ENCODE measurements around the gene ACYP2.

The ACYP2 gene

DNA sequence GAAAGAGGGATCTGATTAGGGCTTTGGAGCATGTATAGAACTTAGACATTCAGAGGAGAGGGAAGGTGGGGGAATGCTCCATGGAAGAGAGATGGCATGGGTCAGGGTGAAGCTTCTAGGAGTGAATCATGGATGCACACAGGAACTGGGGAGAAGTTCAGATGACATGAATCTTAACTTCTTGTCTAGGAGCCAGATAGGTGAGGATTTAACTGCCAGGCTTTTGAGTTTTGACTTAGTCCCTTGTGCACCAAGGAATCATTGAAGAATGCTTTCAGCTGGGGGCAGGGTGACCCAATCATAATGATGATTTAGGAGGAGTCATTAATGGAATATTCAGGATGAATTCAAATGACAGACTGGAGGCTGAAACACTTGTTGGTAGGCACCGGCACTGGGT is 48.7 kb downstream of the ACYP2 start:
- ATAC-seq, result no peak
- TF ChIP-seq, protein P1, sequence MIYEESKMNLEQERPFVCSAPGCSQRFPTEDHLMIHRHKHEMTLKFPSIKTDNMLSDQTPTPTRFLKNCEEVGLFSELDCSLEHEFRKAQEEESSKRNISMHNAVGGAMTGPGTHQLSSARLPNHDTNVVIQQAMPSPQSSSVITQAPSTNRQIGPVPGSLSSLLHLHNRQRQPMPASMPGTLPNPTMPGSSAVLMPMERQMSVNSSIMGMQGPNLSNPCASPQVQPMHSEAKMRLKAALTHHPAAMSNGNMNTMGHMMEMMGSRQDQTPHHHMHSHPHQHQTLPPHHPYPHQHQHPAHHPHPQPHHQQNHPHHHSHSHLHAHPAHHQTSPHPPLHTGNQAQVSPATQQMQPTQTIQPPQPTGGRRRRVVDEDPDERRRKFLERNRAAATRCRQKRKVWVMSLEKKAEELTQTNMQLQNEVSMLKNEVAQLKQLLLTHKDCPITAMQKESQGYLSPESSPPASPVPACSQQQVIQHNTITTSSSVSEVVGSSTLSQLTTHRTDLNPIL (CRISPR knock-in tag; IDR thresholded peaks at IDR 0.05; ENCODE audit: low read depth), result no peak
- no peak for TF ChIP-seq TCF4 (CRISPR knock-in tag; IDR thresholded peaks at IDR 0.05; ENCODE audit: borderline replicate concordance)

DNA sequence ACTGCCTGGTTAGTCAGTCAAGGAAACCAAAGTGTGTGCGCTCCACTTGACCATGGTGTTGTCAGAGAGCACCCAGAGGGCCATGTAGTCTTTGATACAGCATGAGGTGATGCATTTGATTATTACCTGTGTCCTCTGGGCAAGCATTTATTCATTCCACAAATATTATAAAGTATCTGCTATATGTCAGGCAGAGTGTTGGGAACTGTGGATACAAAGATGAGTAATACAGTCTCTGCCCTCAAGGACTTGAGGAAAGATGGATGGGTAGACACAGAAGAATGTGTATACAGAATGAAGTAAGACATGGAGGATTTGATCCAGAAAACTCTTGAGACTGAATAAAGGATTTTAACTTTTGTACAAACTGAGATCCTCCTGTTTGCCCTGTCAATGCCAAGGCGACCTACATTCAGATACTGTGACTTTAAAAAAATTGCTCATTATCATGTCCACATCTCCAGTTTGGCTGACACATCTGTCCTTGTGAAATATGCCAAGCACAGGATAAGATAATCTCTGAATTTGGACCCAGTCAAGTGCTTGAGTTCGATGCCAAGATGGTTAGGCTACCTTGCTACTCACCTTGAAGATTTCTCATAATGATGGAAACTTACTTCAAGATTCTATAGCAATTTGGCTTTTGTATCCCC is 50.8 kb downstream of the ACYP2 start:
- ATAC-seq, result no peak
- TF ChIP-seq RARB (CRISPR knock-in tag; IDR thresholded peaks at IDR 0.05) (no peak), ZNF565 (CRISPR knock-in tag; conservative IDR thresholded peaks at IDR 0.05; ENCODE audit: low read depth) (no peak), ZC3H10 (CRISPR knock-in tag; IDR thresholded peaks at IDR 0.05) (no peak), SNAI2 (CRISPR knock-in tag; IDR thresholded peaks at IDR 0.05) (no peak), PPARA (CRISPR knock-in tag; IDR thresholded peaks at IDR 0.05; ENCODE audit: borderline replicate concordance) (no peak), GLIS3 (CRISPR knock-in tag; IDR thresholded peaks at IDR 0.05) (no peak), ZFP30 (CRISPR knock-in tag; IDR thresholded peaks at IDR 0.05) (no peak), CSDC2 (CRISPR knock-in tag; IDR thresholded peaks at IDR 0.05) (no peak), TCF4 (CRISPR knock-in tag; IDR thresholded peaks at IDR 0.05; ENCODE audit: borderline replicate concordance) (no peak), ESRRG (CRISPR knock-in tag; IDR thresholded peaks at IDR 0.05) (no peak), ISL1 (CRISPR knock-in tag; IDR thresholded peaks at IDR 0.05) (no peak), TOX (CRISPR knock-in tag; IDR thresholded peaks at IDR 0.05; ENCODE audit: borderline replicate concordance) (no peak), ARNTL (CRISPR knock-in tag; IDR thresholded peaks at IDR 0.05; ENCODE audit: borderline replicate concordance, low read depth) (no peak), ZFP3 (CRISPR knock-in tag; IDR thresholded peaks at IDR 0.05) (no peak), ZNF8 (CRISPR knock-in tag; IDR thresholded peaks at IDR 0.05) (no peak)
- TF ChIP-seq, protein P2, sequence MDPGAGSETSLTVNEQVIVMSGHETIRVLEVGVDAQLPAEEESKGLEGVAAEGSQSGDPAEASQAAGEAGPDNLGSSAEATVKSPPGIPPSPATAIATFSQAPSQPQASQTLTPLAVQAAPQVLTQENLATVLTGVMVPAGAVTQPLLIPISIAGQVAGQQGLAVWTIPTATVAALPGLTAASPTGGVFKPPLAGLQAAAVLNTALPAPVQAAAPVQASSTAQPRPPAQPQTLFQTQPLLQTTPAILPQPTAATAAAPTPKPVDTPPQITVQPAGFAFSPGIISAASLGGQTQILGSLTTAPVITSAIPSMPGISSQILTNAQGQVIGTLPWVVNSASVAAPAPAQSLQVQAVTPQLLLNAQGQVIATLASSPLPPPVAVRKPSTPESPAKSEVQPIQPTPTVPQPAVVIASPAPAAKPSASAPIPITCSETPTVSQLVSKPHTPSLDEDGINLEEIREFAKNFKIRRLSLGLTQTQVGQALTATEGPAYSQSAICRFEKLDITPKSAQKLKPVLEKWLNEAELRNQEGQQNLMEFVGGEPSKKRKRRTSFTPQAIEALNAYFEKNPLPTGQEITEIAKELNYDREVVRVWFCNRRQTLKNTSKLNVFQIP (CRISPR knock-in tag; IDR thresholded peaks at IDR 0.05; ENCODE audit: borderline replicate concordance, low read depth), result no peak
- TF ChIP-seq, protein P3, sequence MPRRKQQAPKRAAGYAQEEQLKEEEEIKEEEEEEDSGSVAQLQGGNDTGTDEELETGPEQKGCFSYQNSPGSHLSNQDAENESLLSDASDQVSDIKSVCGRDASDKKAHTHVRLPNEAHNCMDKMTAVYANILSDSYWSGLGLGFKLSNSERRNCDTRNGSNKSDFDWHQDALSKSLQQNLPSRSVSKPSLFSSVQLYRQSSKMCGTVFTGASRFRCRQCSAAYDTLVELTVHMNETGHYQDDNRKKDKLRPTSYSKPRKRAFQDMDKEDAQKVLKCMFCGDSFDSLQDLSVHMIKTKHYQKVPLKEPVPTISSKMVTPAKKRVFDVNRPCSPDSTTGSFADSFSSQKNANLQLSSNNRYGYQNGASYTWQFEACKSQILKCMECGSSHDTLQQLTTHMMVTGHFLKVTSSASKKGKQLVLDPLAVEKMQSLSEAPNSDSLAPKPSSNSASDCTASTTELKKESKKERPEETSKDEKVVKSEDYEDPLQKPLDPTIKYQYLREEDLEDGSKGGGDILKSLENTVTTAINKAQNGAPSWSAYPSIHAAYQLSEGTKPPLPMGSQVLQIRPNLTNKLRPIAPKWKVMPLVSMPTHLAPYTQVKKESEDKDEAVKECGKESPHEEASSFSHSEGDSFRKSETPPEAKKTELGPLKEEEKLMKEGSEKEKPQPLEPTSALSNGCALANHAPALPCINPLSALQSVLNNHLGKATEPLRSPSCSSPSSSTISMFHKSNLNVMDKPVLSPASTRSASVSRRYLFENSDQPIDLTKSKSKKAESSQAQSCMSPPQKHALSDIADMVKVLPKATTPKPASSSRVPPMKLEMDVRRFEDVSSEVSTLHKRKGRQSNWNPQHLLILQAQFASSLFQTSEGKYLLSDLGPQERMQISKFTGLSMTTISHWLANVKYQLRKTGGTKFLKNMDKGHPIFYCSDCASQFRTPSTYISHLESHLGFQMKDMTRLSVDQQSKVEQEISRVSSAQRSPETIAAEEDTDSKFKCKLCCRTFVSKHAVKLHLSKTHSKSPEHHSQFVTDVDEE (CRISPR knock-in tag; IDR thresholded peaks at IDR 0.05), result no peak
- TF ChIP-seq, protein P4, sequence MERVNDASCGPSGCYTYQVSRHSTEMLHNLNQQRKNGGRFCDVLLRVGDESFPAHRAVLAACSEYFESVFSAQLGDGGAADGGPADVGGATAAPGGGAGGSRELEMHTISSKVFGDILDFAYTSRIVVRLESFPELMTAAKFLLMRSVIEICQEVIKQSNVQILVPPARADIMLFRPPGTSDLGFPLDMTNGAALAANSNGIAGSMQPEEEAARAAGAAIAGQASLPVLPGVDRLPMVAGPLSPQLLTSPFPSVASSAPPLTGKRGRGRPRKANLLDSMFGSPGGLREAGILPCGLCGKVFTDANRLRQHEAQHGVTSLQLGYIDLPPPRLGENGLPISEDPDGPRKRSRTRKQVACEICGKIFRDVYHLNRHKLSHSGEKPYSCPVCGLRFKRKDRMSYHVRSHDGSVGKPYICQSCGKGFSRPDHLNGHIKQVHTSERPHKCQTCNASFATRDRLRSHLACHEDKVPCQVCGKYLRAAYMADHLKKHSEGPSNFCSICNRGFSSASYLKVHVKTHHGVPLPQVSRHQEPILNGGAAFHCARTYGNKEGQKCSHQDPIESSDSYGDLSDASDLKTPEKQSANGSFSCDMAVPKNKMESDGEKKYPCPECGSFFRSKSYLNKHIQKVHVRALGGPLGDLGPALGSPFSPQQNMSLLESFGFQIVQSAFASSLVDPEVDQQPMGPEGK (CRISPR knock-in tag; IDR thresholded peaks at IDR 0.05; ENCODE audit: borderline replicate concordance), result no peak
- TF ChIP-seq, protein P1 (CRISPR knock-in tag; IDR thresholded peaks at IDR 0.05; ENCODE audit: low read depth), result no peak
- TF ChIP-seq, protein P5, sequence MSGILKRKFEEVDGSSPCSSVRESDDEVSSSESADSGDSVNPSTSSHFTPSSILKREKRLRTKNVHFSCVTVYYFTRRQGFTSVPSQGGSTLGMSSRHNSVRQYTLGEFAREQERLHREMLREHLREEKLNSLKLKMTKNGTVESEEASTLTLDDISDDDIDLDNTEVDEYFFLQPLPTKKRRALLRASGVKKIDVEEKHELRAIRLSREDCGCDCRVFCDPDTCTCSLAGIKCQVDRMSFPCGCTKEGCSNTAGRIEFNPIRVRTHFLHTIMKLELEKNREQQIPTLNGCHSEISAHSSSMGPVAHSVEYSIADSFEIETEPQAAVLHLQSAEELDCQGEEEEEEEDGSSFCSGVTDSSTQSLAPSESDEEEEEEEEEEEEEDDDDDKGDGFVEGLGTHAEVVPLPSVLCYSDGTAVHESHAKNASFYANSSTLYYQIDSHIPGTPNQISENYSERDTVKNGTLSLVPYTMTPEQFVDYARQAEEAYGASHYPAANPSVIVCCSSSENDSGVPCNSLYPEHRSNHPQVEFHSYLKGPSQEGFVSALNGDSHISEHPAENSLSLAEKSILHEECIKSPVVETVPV (CRISPR knock-in tag; IDR thresholded peaks at IDR 0.05), result no peak
